Colonic mucosa (tissue), 4 donors: ENCODE data around the gene ZDHHC6. TPM values are rescaled to one million over a fixed set of nuclear protein-coding genes. Genes with fewer than 3 reads are reported as not detected.

Source experiments
- DNase-seq: peaks from one replicate; pipeline ENCODE4 v3.0.0-alpha.2; 2020
- H3K27ac ChIP-seq: fragments of 200-600 bp; one replicate; pipeline ENCODE4 v1.8.0; 2021
- H3K27me3 ChIP-seq: fragments of 200-600 bp; one replicate; pipeline ENCODE4 v1.8.0; 2021
- H3K36me3 ChIP-seq: fragments of 200-600 bp; one replicate; pipeline ENCODE4 v1.8.0; 2021
- H3K4me1 ChIP-seq: fragments of 200-600 bp; one replicate; pipeline ENCODE4 v1.8.0; 2021; ENCODE audit warnings: mild to moderate bottlenecking
- H3K4me3 ChIP-seq: fragments of 200-600 bp; one replicate; pipeline ENCODE4 v1.8.0; 2021
- H3K9ac ChIP-seq, 2 donors: one replicate each; pipeline ENCODE4 v1.7.0; 2013; ENCODE audit warnings: control low read depth in 2 of 2, low read depth in 2 of 2, low read length in 2 of 2
- H3K9me3 ChIP-seq: fragments of 200-600 bp; one replicate; pipeline ENCODE4 v1.8.0; 2021
- CTCF ChIP-seq: fragments of 200-600 bp; IDR thresholded peaks from one replicate; pipeline ENCODE4 v1.8.0; 2022; ENCODE audit warnings: antibody characterized with exemption, mild to moderate bottlenecking
- intact Hi-C: fragments of 100-400 bp; cut with DNase I; formaldehyde crosslinking; loops from one replicate; pipeline ENCODE4 v1.14.1; 2022
- total RNA-seq, 2 donors: library from RNA; stranded (reverse); fragmentation: NEBNext Ultra II Directional in 1 of 2; extraction: Animal tissue kit (Norgen Biotek cat#: 25700) in 1 of 2; gene quantifications; one replicate each; pipeline ENCODE4 v1.2.1, GENCODE V29; 2021
- donor health status: healthy.
- donor health status: DM: no; HTN: no; CAD: no.
- donor health status: DM: no; HTN: no; CAD: no.

Gene ZDHHC6
- total RNA-seq, 2 donors from 2014 or later, result 37.9 to 50.7 TPM

GRCh38 chr10:112484399-112484798 lies 37.7 kb upstream of the ZDHHC6 start:
- Histone ChIP-seq H3K9me3 (no peaks in the 10 kb centered on the region), H3K4me1 (no peaks in the 10 kb centered on the region), H3K4me3 (no peak overlapping the region), H3K9ac (no peak overlapping the region), H3K27ac (no peak overlapping the region), H3K27me3 (no peaks in the 10 kb centered on the region), H3K36me3 (no peaks in the 10 kb centered on the region)
- intact Hi-C loops, result no loop called here
- no peak for TF ChIP-seq CTCF
- DNase-seq, result no peak

GRCh38 chr10:112481602-112482001 lies 34.9 kb upstream of the ZDHHC6 start:
- H3K9ac ChIP-seq, result no peak overlapping the region
- no peaks in the 10 kb centered on the region for H3K27me3 ChIP-seq
- H3K4me1 ChIP-seq, result no peaks in the 10 kb centered on the region
- no peaks in the 10 kb centered on the region for H3K36me3 ChIP-seq
- H3K4me3 ChIP-seq, result no peak overlapping the region
- no peaks in the 10 kb centered on the region for H3K9me3 ChIP-seq
- DNase-seq, result no peak
- TF ChIP-seq CTCF, result no peak
- intact Hi-C loops, result no loop called here
- no peak overlapping the region for H3K27ac ChIP-seq

- peak; percentile 36 for TF ChIP-seq CTCF
- H3K4me1 ChIP-seq, result no peaks in the 10 kb centered on the region
- DNase-seq, result no peak
- H3K27me3 ChIP-seq, result no peaks in the 10 kb centered on the region
- H3K9me3 ChIP-seq, result no peaks in the 10 kb centered on the region
- no peak overlapping the region for H3K9ac ChIP-seq
- intact Hi-C loops, result loop anchor here (5.0 kb wide), 1 partner anchor 912 kb away; no protein-coding TSS in a partner anchor
- H3K36me3 ChIP-seq, result no peaks in the 10 kb centered on the region
- no peak overlapping the region for H3K4me3 ChIP-seq
- no peak overlapping the region for H3K27ac ChIP-seq
Measured at GRCh38 chr10:112475575-112476218, 29.0 kb upstream of the ZDHHC6 start.

GRCh38 chr10:112471878-112472487 lies 25.3 kb upstream of the ZDHHC6 start:
- Histone ChIP-seq H3K9me3 (no peaks in the 10 kb centered on the region), H3K27me3 (no peaks in the 10 kb centered on the region), H3K4me3 (no peak overlapping the region), H3K9ac (no peak overlapping the region), H3K36me3 (no peaks in the 10 kb centered on the region), H3K4me1 (no peaks in the 10 kb centered on the region), H3K27ac (no peak overlapping the region)
- no peak for DNase-seq
- TF ChIP-seq CTCF, result peak; percentile 60
- intact Hi-C loops, result no loop called here

GRCh38 chr10:112467541-112468075 lies 20.9 kb upstream of the ZDHHC6 start:
- H3K9ac ChIP-seq, result no peak overlapping the region
- no peak overlapping the region for H3K4me3 ChIP-seq
- no peaks in the 10 kb centered on the region for H3K4me1 ChIP-seq
- H3K27me3 ChIP-seq, result no peaks in the 10 kb centered on the region
- H3K36me3 ChIP-seq, result peaks cover 3% of the 10 kb centered on the region
- intact Hi-C loops, result no loop called here
- H3K9me3 ChIP-seq, result no peaks in the 10 kb centered on the region
- H3K27ac ChIP-seq, result no peak overlapping the region
- TF ChIP-seq CTCF, result no peak
- no peak for DNase-seq
